Esophagus squamous epithelium (tissue), 4 donors: ENCODE data around the gene TAB2.

Experiments used
- CTCF ChIP-seq, 6 experiments: fragments of 450-650 bp in 4 of 6; fragments of 200-600 bp in 2 of 6; sonication (generic) in 2 of 6; IDR thresholded peaks; one replicate each; pipeline ENCODE4 v1.5.1; 2016 to 2019; ENCODE audit warnings: antibody characterized with exemption in 6 of 6, mild to moderate bottlenecking in 4 of 6, moderate library complexity in 4 of 6
- POLR2A ChIP-seq, 4 donors: fragments of 450-650 bp; IDR thresholded peaks; one replicate each; pipeline ENCODE4 v1.6.1; 2017; ENCODE audit warnings: antibody characterized with exemption in 4 of 4, mild to moderate bottlenecking in 4 of 4, moderate library complexity in 3 of 4

- TF ChIP-seq CTCF (IDR thresholded peaks at IDR 0.05) = no peak
- TF ChIP-seq POLR2A (IDR thresholded peaks at IDR 0.05) = no peak
Measured at GRCh38 chr6:149409617-149410016, 92.1 kb downstream of the TAB2 start.
